Chondrocyte (in vitro differentiated cells): ENCODE data around the gene FAM162A. TPM values are rescaled to one million over a fixed set of nuclear protein-coding genes. Genes with fewer than 3 reads are reported as not detected.

Experiments
- DNase-seq: peaks from one replicate; pipeline ENCODE4 v3.0.0; 2021; ENCODE audit warnings: mixed read lengths, low spot score
- H3K27ac Mint-ChIP-seq: one replicate; pipeline ENCODE4 v1.8.0; 2021; ENCODE audit warnings: mild to moderate bottlenecking, moderate library complexity, mixed read lengths; ENCODE audit not compliant: unreplicated experiment
- H3K27me3 Mint-ChIP-seq: 2 replicates; pipeline ENCODE4 v1.8.0; 2021; ENCODE audit warnings: low read depth, mixed read lengths
- H3K36me3 Mint-ChIP-seq: 2 replicates; pipeline ENCODE4 v1.8.0; 2021; ENCODE audit warnings: low read depth, mixed read lengths
- H3K4me1 Mint-ChIP-seq: 2 replicates; pipeline ENCODE4 v1.8.0; 2021; ENCODE audit warnings: low read depth, mild to moderate bottlenecking, mixed read lengths
- H3K4me3 Mint-ChIP-seq: one replicate; pipeline ENCODE4 v1.8.0; 2021; ENCODE audit warnings: mild to moderate bottlenecking, moderate library complexity, mixed read lengths; ENCODE audit not compliant: unreplicated experiment
- H3K9me3 Mint-ChIP-seq: 2 replicates; pipeline ENCODE4 v1.8.0; 2021; ENCODE audit warnings: low read depth, mixed read lengths
- CTCF ChIP-seq: fragments of 200-600 bp; sonication (generic); IDR thresholded peaks from 2 replicates; pipeline ENCODE4 v1.5.0; 2021; ENCODE audit warnings: antibody characterized with exemption, mild to moderate bottlenecking, moderate library complexity
- total RNA-seq: library from RNA; stranded (reverse); gene quantifications from 3 replicates; pipeline ENCODE4 v1.2.1, GENCODE V29; 2021

The FAM162A gene
- total RNA-seq, 1 donor from 2014 or later: 40.1 TPM

- no peak for DNase-seq
- Mint-ChIP-seq H3K36me3 (no peaks in the 10 kb centered on the region), H3K27me3 (no peaks in the 10 kb centered on the region), H3K4me3 (no peak overlapping the region), H3K9me3 (peaks cover 11% of the 10 kb centered on the region), H3K4me1 (peaks cover 3% of the 10 kb centered on the region), H3K27ac (no peak overlapping the region)
- TF ChIP-seq CTCF: no peak
These were observed 32.4 kb upstream of the FAM162A start for GRCh38 chr3:122351612-122352011.

GRCh38 chr3:122353215-122353614 lies 30.8 kb upstream of the FAM162A start:
- no peak for DNase-seq

GRCh38 chr3:122353893-122354401 lies 30.0 kb upstream of the FAM162A start:
- no peak for TF ChIP-seq CTCF
- DNase-seq: no peak
- H3K36me3 Mint-ChIP-seq: peaks cover 7% of the 10 kb centered on the region
- no peak overlapping the region for H3K4me3 Mint-ChIP-seq
- H3K9me3 Mint-ChIP-seq: no peaks in the 10 kb centered on the region
- H3K27ac Mint-ChIP-seq: no peak overlapping the region
- H3K4me1 Mint-ChIP-seq: peaks cover 3% of the 10 kb centered on the region
- H3K27me3 Mint-ChIP-seq: no peaks in the 10 kb centered on the region

More at GRCh38 chr3:122353215-122353614, 30.8 kb upstream of the FAM162A start:
- Mint-ChIP-seq H3K4me3 (no peak overlapping the region), H3K9me3 (no peaks in the 10 kb centered on the region), H3K27me3 (no peaks in the 10 kb centered on the region), H3K27ac (no peak overlapping the region), H3K36me3 (peaks cover under 1% of the 10 kb centered on the region), H3K4me1 (peaks cover 3% of the 10 kb centered on the region)
- no peak for TF ChIP-seq CTCF

- no peak overlapping the region for H3K27ac Mint-ChIP-seq
- no peak for TF ChIP-seq CTCF
- no peak overlapping the region for H3K4me3 Mint-ChIP-seq
- no peaks in the 10 kb centered on the region for H3K27me3 Mint-ChIP-seq
- no peaks in the 10 kb centered on the region for H3K9me3 Mint-ChIP-seq
- peaks cover 3% of the 10 kb centered on the region for H3K4me1 Mint-ChIP-seq
- DNase-seq: no peak
- peaks cover 9% of the 10 kb centered on the region for H3K36me3 Mint-ChIP-seq
These were observed 28.4 kb upstream of the FAM162A start for GRCh38 chr3:122355612-122356011.

- Mint-ChIP-seq H3K4me3 (no peak overlapping the region), H3K27ac (no peak overlapping the region), H3K36me3 (peaks cover 10% of the 10 kb centered on the region), H3K9me3 (no peaks in the 10 kb centered on the region), H3K27me3 (no peaks in the 10 kb centered on the region), H3K4me1 (peaks cover 3% of the 10 kb centered on the region)
- no peak for DNase-seq
- TF ChIP-seq CTCF: peak; percentile 53
These were observed 27.6 kb upstream of the FAM162A start for GRCh38 chr3:122356402-122356801.
